Glomerular visceral epithelial cell (primary cell): ENCODE measurements around the gene GNAL.
"Not testable (repeated sequence)": the region's sequence is repeated elsewhere in the genome, so short reads cannot be mapped to it uniquely, and the experiment has no call there.

Experiments
- DNase-seq: peaks from one replicate; pipeline ENCODE4 v3.0.0-alpha.2; 2016; ENCODE audit errors: extremely low spot score

GNAL gene

GRCh38 chr18:11906926-11907874 is 218.1 kb downstream of the GNAL start:
- no peak for DNase-seq

- DNase-seq: peak; percentile 82
Observed at GRCh38 chr18:11908182-11909060, 219.4 kb downstream of the GNAL start, which contains the start of gene MPPE1. Gene MPPE1 (minus strand): TSS chr18:11908317. CDS start chr18:11897264, 11,053 bp downstream.

DNA sequence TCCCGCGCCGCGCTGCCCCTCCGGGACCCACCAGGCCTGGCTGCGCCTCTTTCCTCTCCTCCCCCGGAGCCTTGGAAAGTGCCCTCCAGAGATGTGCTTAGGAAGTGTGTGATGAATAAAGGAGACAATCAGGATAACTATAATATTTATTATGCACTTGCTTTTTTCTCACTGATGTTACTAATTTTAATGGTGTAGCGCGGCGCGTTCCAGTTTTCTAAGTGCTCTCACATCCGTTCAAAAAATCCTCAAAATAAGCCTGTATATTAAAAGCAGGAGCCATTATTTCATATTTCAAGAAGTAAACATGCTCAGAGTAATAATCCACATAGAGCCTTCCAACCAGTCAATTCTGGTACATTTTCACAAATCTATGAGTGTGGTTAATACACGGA is 220.0 kb downstream of the GNAL start:
- no peak for DNase-seq

- peak; percentile 33 for DNase-seq
Observed at GRCh38 chr18:11909591-11910026, 220.5 kb downstream of the GNAL start.

GRCh38 chr18:11916880-11917279 is 227.8 kb downstream of the GNAL start:
- not testable (repeated sequence) for DNase-seq

DNA sequence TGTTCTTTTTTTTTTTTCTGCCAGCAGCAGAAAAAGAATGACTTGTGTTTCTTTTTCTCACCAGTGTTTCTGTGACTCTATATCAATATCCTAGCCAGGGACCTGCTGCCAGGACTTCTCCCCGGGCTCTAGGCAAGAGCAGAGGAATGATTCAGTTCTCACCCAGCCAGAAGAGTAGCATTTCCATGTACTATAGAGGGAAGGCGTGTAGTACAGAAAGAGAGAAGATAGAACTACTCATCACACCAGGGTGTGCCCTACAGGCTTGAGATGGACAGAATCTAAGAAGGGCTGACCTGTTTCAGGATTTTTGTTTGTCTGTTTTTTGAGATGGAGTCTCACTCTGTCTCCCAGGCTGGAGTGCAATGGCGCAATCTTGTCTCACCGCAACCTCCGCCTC is 230.5 kb downstream of the GNAL start:
- DNase-seq: not testable (repeated sequence)

DNA sequence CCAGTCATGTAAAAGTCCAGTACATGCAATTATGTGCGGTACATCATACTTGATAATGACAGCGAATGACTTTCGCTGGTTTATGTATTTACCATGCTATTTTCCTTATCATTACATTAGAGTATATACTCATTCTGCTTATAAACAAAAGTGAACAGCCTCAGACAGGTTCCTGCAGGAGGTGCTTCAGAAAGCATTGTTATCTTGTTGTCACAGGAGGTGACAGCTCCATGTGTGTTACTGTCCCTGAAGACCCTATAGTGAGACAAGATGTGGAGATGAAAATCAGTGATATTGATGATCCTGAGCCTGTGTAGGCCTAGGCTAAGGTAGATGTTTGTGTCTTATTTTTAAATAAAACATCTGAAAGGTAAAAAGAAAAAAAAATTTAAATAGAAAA is 234.4 kb downstream of the GNAL start:
- DNase-seq: no peak

GRCh38 chr18:11925800-11926481 is 236.9 kb downstream of the GNAL start:
- DNase-seq: no peak

DNA sequence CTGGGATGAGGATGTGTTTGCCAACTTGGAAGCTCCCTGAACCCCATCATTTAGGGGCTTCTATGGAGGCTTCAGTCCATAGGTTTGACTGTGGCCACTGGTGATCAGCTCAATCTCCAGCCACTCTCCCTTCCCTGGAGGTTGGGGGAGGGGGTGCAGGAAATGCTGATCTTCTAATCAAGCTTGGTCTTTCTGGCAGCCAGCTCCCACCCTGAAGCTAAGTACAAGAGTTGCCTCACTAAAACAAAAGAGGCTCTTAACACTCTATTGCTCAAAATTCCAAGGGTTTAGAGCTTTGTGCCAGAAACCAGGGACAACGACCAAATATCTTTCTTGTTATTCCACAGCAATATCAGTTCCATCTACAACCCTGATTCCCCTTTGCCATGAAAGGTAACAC is 238.4 kb downstream of the GNAL start:
- no peak for DNase-seq

DNA sequence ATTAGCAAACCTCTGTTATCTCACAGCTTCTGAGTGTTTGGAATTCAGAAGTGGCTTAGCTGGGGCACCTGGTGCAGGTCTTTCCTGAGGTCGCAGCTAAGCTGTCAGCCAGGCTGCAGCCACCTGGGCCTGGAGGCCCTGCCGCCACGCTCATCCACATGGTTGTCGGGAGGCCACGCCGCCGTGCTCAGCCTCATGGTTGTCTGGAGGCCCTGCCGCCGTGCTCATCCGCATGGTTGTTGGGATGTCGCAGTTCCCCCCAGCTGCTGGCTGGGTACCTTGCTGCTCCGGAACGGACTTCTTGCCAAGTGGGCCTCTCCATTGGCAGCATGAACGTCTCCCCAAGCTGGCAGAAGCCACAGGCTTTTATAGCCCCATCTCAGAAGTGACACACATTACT is 243.3 kb downstream of the GNAL start:
- DNase-seq: no peak
